22Rv1 (cell line): ENCODE results near the gene PLP1.

Experiments
- H3K27ac ChIP-seq: fragments of 450-650 bp; 2 replicates; pipeline ENCODE4 v1.5.1; 2017
- CTCF ChIP-seq: fragments of 450-650 bp; IDR thresholded peaks from 2 replicates; pipeline ENCODE4 v1.5.1; 2017; ENCODE audit warnings: mild to moderate bottlenecking
- ZFX ChIP-seq: fragments of 450-650 bp; IDR thresholded peaks from 2 replicates; pipeline ENCODE4 v1.6.1; 2017; ENCODE audit warnings: antibody characterized with exemption, borderline replicate concordance

Gene PLP1

GRCh38 chrX:103737696-103738095 is 38.9 kb upstream of the PLP1 start:
- H3K27ac ChIP-seq = no peak overlapping the region
- TF ChIP-seq ZFX (no peak), CTCF (no peak)

- no peak for TF ChIP-seq ZFX
- TF ChIP-seq CTCF = no peak
- no peak overlapping the region for H3K27ac ChIP-seq
These were observed 37.2 kb upstream of the PLP1 start for GRCh38 chrX:103739421-103739820.

GRCh38 chrX:103741879-103742278 is 34.8 kb upstream of the PLP1 start:
- H3K27ac ChIP-seq = no peak overlapping the region
- TF ChIP-seq ZFX (no peak), CTCF (no peak)

GRCh38 chrX:103742339-103742738 is 34.3 kb upstream of the PLP1 start:
- no peak for TF ChIP-seq CTCF
- no peak for TF ChIP-seq ZFX
- no peak overlapping the region for H3K27ac ChIP-seq

- H3K27ac ChIP-seq = no peak overlapping the region
- no peak for TF ChIP-seq ZFX
- TF ChIP-seq CTCF = no peak
These were observed 29.5 kb upstream of the PLP1 start for GRCh38 chrX:103747163-103747562.

GRCh38 chrX:103754401-103754800 is 22.2 kb upstream of the PLP1 start:
- no peak for TF ChIP-seq ZFX
- TF ChIP-seq CTCF = no peak
- H3K27ac ChIP-seq = no peak overlapping the region

GRCh38 chrX:103756736-103757135 is 19.9 kb upstream of the PLP1 start:
- TF ChIP-seq CTCF (no peak), ZFX (no peak)
- H3K27ac ChIP-seq = no peak overlapping the region
